Natural killer cell (primary cell): ENCODE results near the gene PEX14. TPM values are rescaled to one million over a fixed set of nuclear protein-coding genes. Genes with fewer than 3 reads are reported as not detected.

Experiments used
- ATAC-seq, 3 donors: fragments of 150-1000 bp in 2 of 3; fragments of 200-7000 bp in 1 of 3; cut with Tn5 transposase; 1 replicate in 1 of 3; 2 replicates in 2 of 3; pipeline ENCODE4 v1.10.0; 2021; ENCODE audit warnings: mild to moderate bottlenecking in 2 of 3, moderate library complexity in 2 of 3
- DNase-seq, 2 donors: peaks; one replicate each; pipeline versions ENCODE4 v3.0.0 to v3.0.0-alpha.2; 2013 to 2021; ENCODE audit warnings: mixed read lengths in 1 of 2
- H3K27ac ChIP-seq: one replicate; pipeline ENCODE4 v1.5.1; 2013; ENCODE audit warnings: mild to moderate bottlenecking, low read length
- H3K27me3 ChIP-seq: one replicate; pipeline ENCODE4 v1.6.1; 2013; ENCODE audit warnings: low read length; ENCODE audit not compliant: control insufficient read depth, insufficient read depth
- H3K36me3 ChIP-seq: one replicate; pipeline ENCODE4 v1.6.1; 2013; ENCODE audit warnings: low read length; ENCODE audit not compliant: control insufficient read depth, insufficient read depth
- H3K4me1 ChIP-seq: one replicate; pipeline ENCODE4 v1.6.1; 2013; ENCODE audit warnings: low read length; ENCODE audit not compliant: control insufficient read depth, insufficient read depth
- H3K4me3 ChIP-seq: one replicate; pipeline ENCODE4 v1.5.1; 2013; ENCODE audit warnings: low read length
- H3K9me3 ChIP-seq: one replicate; pipeline ENCODE4 v1.6.1; 2013; ENCODE audit warnings: low read length; ENCODE audit not compliant: control insufficient read depth, insufficient read depth
- H3K27ac Mint-ChIP-seq, 2 donors: one replicate each; pipeline ENCODE4 v1.8.0; 2022; ENCODE audit warnings: mild to moderate bottlenecking in 2 of 2, mixed read lengths in 2 of 2, moderate library complexity in 1 of 2
- H3K27me3 Mint-ChIP-seq, 2 donors: one replicate each; pipeline ENCODE4 v1.8.0; 2022; ENCODE audit warnings: low read depth in 2 of 2, mixed read lengths in 2 of 2
- H3K36me3 Mint-ChIP-seq: one replicate; pipeline ENCODE4 v1.8.0; 2022; ENCODE audit warnings: mixed read lengths
- H3K4me1 Mint-ChIP-seq, 2 donors: one replicate each; pipeline ENCODE4 v1.8.0; 2022; ENCODE audit warnings: mixed read lengths in 2 of 2
- H3K4me3 Mint-ChIP-seq: one replicate; pipeline ENCODE4 v1.8.0; 2022; ENCODE audit warnings: mild to moderate bottlenecking, moderate library complexity, mixed read lengths
- H3K9me3 Mint-ChIP-seq, 2 donors: one replicate each; pipeline ENCODE4 v1.8.0; 2022; ENCODE audit warnings: mixed read lengths in 2 of 2
- WGBS: methylation state at CpG from one replicate; pipeline ENCODE4 v1.1.7; 2013; ENCODE audit warnings: missing lambda C conversion rate; ENCODE audit not compliant: insufficient coverage; 5-methylcytosine and 5-hydroxymethylcytosine counted together
- intact Hi-C: fragments of 100-400 bp; cut with micrococcal nuclease; formaldehyde crosslinking; loops from one replicate; pipeline ENCODE4 v1.14.2; 2022
- total RNA-seq, 4 donors: library from RNA; stranded (reverse); fragments of 120-200 nt in 1 of 4; gene quantifications; one replicate each; pipeline versions ENCODE4 v1.2.3 to v1.2.4, GENCODE V29; 2013 to 2022
- TF ChIP-seq, protein P1 (sequence below): fragments of 200-600 bp; IDR thresholded peaks from one replicate; pipeline ENCODE4 v1.8.0; 2022; ENCODE audit warnings: antibody characterized with exemption

Gene PEX14
- total RNA-seq, 3 donors from 2014 or later (not counting 1 experiment from before 2014, with no cell fraction given), result 21.4 to 27.3 (median 24.1) TPM

DNA sequence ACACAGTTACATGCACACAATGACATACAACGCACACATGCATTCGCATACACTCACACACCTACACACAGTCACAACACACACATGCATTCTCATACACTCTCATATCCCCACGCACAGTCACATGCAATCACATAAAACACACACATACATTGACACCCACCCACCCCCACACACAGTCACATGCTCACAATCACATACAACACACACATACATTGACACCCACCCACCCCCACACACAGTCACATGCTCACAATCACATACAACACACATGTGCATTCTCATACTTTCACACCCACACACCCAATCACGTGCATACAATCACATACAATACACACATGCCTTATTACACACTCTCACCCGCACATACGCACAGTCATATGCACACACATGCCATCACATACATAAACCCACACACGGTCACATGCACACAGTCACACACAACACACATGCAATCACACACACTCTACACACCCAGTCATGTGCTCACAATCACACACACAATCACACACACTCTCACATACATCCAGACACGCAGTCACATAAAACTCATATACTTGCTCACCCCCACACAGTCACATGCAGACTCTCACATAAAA lies 187.4 kb downstream of the PEX14 start:
- Mint-ChIP-seq H3K4me3 (no peak overlapping the region), H3K27me3 (no peaks in the 10 kb centered on the region), H3K4me1 (peaks cover 0 to 14% of the 10 kb centered on the region in 2 donors), H3K36me3 (no peaks in the 10 kb centered on the region), H3K9me3 (no peaks in the 10 kb centered on the region), H3K27ac (no peak overlapping the region)
- 95% methylated on average over 8 of the region's 8 CpGs for WGBS
- Histone ChIP-seq H3K27ac (no peak overlapping the region), H3K4me1 (no peaks in the 10 kb centered on the region), H3K4me3 (no peak overlapping the region), H3K36me3 (peaks cover 21% of the 10 kb centered on the region), H3K27me3 (no peaks in the 10 kb centered on the region), H3K9me3 (no peaks in the 10 kb centered on the region)
- intact Hi-C loops, result no loop called here
- TF ChIP-seq, protein P1, sequence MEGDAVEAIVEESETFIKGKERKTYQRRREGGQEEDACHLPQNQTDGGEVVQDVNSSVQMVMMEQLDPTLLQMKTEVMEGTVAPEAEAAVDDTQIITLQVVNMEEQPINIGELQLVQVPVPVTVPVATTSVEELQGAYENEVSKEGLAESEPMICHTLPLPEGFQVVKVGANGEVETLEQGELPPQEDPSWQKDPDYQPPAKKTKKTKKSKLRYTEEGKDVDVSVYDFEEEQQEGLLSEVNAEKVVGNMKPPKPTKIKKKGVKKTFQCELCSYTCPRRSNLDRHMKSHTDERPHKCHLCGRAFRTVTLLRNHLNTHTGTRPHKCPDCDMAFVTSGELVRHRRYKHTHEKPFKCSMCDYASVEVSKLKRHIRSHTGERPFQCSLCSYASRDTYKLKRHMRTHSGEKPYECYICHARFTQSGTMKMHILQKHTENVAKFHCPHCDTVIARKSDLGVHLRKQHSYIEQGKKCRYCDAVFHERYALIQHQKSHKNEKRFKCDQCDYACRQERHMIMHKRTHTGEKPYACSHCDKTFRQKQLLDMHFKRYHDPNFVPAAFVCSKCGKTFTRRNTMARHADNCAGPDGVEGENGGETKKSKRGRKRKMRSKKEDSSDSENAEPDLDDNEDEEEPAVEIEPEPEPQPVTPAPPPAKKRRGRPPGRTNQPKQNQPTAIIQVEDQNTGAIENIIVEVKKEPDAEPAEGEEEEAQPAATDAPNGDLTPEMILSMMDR, result no peak
- no peak for ATAC-seq
- DNase-seq, result no peak

DNA sequence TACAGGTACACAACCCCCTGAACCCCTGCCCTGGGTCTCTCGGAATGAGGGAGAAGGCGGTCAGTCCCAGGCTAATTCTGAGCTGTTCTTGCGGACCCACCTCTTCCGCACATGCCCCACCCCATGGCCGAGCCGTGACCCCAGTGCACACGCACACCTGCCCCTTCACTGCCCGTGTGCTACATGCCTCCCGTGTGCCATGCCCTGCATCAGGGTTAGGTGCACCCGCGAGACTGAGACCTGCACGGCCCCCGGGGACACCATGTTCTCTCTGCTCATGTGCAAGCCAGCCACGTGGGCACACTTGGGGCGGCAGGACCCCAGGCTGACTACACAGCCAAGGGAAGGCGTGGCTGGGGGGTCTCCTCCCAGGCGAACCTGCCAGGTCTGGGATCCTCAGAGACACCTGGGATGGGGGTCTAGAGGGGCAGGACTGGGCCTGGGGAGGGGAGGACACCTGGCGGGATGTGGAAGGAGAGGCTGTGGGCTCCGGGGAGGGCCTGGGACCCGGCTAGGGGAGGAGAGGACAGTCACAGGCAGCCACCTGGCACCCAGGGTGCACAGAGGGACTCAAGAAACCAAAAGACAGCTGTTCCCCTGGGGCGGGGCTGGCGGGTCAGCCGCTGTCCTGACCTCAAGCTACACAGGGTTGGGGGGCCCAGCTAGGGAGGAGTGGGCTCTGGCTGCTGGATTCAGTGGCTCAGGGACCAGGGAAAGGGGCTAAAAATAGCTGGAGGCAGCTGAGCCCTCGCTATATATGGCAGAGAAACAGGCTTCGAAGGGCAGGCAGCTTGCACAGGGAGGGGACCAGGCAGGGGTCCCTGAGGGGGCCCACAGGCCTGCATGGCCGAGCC lies 188.3 kb downstream of the PEX14 start:
- Histone ChIP-seq H3K36me3 (peaks cover 21% of the 10 kb centered on the region), H3K4me3 (no peak overlapping the region), H3K4me1 (no peaks in the 10 kb centered on the region), H3K27ac (no peak overlapping the region), H3K9me3 (no peaks in the 10 kb centered on the region), H3K27me3 (no peaks in the 10 kb centered on the region)
- no peak for DNase-seq
- Mint-ChIP-seq H3K36me3 (no peaks in the 10 kb centered on the region), H3K9me3 (no peaks in the 10 kb centered on the region), H3K27me3 (no peaks in the 10 kb centered on the region), H3K27ac (no peak overlapping the region), H3K4me1 (peaks cover 0 to 14% of the 10 kb centered on the region in 2 donors), H3K4me3 (no peak overlapping the region)
- ATAC-seq, result no peak
- intact Hi-C loops, result no loop called here
- 92% methylated on average over 26 of the region's 26 CpGs for WGBS
- TF ChIP-seq, protein P1, result no peak

DNA sequence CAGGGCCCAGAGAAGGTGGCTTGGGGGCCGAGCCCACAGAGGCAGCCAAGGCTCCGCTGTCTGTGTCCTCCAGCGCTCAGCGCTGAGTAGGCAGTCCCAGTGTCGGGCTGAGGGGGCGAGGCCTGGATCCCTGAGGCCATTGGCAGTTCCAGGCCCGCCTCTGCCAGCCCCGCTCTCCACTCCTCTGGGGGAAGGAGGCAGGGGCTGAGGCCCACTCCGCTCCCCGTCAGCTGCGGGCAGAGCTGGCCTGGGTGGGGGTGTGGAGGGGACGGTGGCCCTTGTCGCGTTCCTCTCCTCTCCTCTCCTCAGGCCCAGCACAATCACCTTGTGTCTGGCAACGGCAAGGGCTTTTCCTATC lies 188.9 kb downstream of the PEX14 start:
- TF ChIP-seq, protein P1, result no peak
- peak in 1 of 3 donors; percentile 12 for ATAC-seq
- intact Hi-C loops, result no loop called here
- Histone ChIP-seq H3K27ac (no peak overlapping the region), H3K4me3 (no peak overlapping the region), H3K36me3 (peaks cover 15% of the 10 kb centered on the region), H3K27me3 (no peaks in the 10 kb centered on the region), H3K9me3 (no peaks in the 10 kb centered on the region), H3K4me1 (no peaks in the 10 kb centered on the region)
- no peak overlapping the region for H3K27ac Mint-ChIP-seq
- no peaks in the 10 kb centered on the region for H3K27me3 Mint-ChIP-seq
- no peaks in the 10 kb centered on the region for H3K9me3 Mint-ChIP-seq
- DNase-seq, result no peak
- H3K4me1 Mint-ChIP-seq, result peaks cover 0 to 14% of the 10 kb centered on the region in 2 donors
- 92% methylated on average over 12 of the region's 15 CpGs for WGBS
- H3K4me3 Mint-ChIP-seq, result no peak overlapping the region
- no peaks in the 10 kb centered on the region for H3K36me3 Mint-ChIP-seq
